ENCODE results near the gene CCDC197. TPM values are rescaled to one million over a fixed set of nuclear protein-coding genes. Genes with fewer than 3 reads are reported as not detected.

The CCDC197 gene
- total RNA-seq, 1 experiment from 2014 or later, result not detected

DNA sequence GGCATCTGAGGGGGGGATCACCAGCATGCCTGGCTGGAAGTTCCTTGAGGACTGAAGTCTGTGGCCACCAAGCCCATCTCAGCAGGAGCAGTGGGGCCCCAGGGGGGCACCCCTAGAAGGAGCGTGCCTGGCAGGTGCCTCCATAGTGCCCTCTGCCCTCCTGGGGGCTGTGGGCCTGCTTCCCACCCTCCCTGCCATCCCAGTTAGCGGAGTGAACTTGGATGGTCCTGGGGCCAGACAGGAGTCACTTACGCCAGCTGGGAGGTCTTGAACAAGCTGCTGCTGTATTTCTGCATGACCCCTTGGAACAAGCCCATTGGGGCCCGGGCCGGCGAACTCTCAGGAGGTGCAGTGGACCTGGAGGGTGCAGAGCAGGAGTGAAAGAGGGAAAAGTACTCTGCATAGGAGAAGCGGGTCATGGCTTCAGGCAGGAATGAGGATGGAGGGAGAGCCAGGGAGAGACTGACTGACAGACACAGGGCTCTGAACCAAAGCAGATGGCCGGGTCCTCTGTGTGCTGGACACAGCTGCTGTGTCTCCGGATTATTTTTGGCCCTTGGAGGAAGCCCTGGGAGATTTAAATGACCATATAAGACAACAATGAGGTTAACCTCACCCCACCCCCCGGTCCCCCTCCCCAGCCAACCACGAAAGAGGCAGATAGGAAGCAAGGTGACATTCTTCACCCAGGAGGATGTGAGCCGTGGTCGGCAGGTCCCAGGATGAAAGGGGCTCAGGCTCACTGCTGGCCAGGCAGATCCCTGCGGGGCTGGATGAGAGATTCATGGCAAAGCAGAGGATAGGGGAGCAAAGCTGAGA lies 40.4 kb upstream of the CCDC197 start:
- Histone ChIP-seq H4K8ac (replicated peaks; ENCODE audit: insufficient read length, low read depth, low read length) (no peak overlapping the region), H3K23me2 (ENCODE audit: insufficient read length, low read depth, low read length, poor library complexity, severe bottlenecking) (no peaks in the 10 kb centered on the region), H2BK5ac (ENCODE audit: insufficient read length, low read length) (no peak overlapping the region), H3T11ph (ENCODE audit: low read length) (no peak overlapping the region), H2BK120ac (ENCODE audit: low read depth, low read length, poor library complexity, severe bottlenecking) (no peak overlapping the region), H3K23ac (ENCODE audit: insufficient read length, low read depth, low read length) (no peak overlapping the region), H3K18ac (ENCODE audit: insufficient read length, low read depth, low read length) (no peak overlapping the region), H3K9me3 (ENCODE audit: control insufficient read depth, low read depth, low read length) (no peaks in the 10 kb centered on the region), H3K27me3 (ENCODE audit: insufficient read depth, low read length) (no peaks in the 10 kb centered on the region), H3K4me2 (ENCODE audit: insufficient read depth, insufficient read length, low read length) (no peak overlapping the region), H3K79me2 (ENCODE audit: insufficient read depth, low read length) (no peaks in the 10 kb centered on the region), H3K4ac (ENCODE audit: low read depth, low read length) (no peak overlapping the region), H2AK5ac (ENCODE audit: insufficient read length, low read length) (no peak overlapping the region), H4K5ac (ENCODE audit: insufficient read length, low read depth, low read length) (no peak overlapping the region), H3K14ac (ENCODE audit: insufficient read depth, low read length) (no peak overlapping the region; the same call in 1 of the 2 replicates), H3K79me1 (ENCODE audit: insufficient read depth, low read depth, low read length, poor library complexity, severe bottlenecking) (no peaks in the 10 kb centered on the region), H2AFZ (ENCODE audit: low read length) (no peak overlapping the region), H3K9ac (ENCODE audit: extremely low read depth, insufficient read length, low read length) (no peak overlapping the region), H3K4me1 (ENCODE audit: insufficient read depth, low read length) (no peaks in the 10 kb centered on the region; the same call in 1 of the 2 replicates), H2BK15ac (ENCODE audit: low read depth, low read length) (no peak overlapping the region), H4K20me1 (ENCODE audit: control insufficient read depth, insufficient read depth, insufficient read length) (no peaks in the 10 kb centered on the region), H4K91ac (ENCODE audit: insufficient read length, low read depth, low read length) (no peak overlapping the region), H3K56ac (ENCODE audit: insufficient read length, low read depth, low read length) (no peak overlapping the region), H2BK20ac (ENCODE audit: low read depth, low read length, poor library complexity, severe bottlenecking) (no peak overlapping the region), H3K27ac (ENCODE audit: insufficient read length, low read depth, low read length) (no peak overlapping the region), H2BK12ac (ENCODE audit: insufficient read length, low read depth, low read length) (no peak overlapping the region)
- H3K27me3 Mint-ChIP-seq (ENCODE audit: low read depth), result no peaks in the 10 kb centered on the region; the same call in none of the 2 replicates
- no peak for DNase-seq
- no peaks in the 10 kb centered on the region for H3K36me3 Mint-ChIP-seq (ENCODE audit: insufficient read depth in 1 of 3, low read depth in 3 of 3)
- H3K27ac Mint-ChIP-seq, result no peak overlapping the region
- no CpG with 5 or more reads among the region's 14 CpGs for whole genome bisulfite sequencing (ENCODE audit: extremely low coverage, insufficient read length, low lambda C conversion rate)
- peaks cover 42 to 45% of the 10 kb centered on the region in 2 experiments for H3K4me1 Mint-ChIP-seq
- H3K4me3 Mint-ChIP-seq, result no peak overlapping the region
- no peaks in the 10 kb centered on the region; a peak in 1 of 5 replicates for H3K9me3 Mint-ChIP-seq
- TF ChIP-seq, protein P1, sequence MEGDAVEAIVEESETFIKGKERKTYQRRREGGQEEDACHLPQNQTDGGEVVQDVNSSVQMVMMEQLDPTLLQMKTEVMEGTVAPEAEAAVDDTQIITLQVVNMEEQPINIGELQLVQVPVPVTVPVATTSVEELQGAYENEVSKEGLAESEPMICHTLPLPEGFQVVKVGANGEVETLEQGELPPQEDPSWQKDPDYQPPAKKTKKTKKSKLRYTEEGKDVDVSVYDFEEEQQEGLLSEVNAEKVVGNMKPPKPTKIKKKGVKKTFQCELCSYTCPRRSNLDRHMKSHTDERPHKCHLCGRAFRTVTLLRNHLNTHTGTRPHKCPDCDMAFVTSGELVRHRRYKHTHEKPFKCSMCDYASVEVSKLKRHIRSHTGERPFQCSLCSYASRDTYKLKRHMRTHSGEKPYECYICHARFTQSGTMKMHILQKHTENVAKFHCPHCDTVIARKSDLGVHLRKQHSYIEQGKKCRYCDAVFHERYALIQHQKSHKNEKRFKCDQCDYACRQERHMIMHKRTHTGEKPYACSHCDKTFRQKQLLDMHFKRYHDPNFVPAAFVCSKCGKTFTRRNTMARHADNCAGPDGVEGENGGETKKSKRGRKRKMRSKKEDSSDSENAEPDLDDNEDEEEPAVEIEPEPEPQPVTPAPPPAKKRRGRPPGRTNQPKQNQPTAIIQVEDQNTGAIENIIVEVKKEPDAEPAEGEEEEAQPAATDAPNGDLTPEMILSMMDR (conservative IDR thresholded peaks at IDR 0.05), result no peak

Measured in H9 (cell line).